Tibial nerve (tissue), 4 donors: Measurements from ENCODE around the gene ATP2A1. TPM values are rescaled to one million over a fixed set of nuclear protein-coding genes. Genes with fewer than 3 reads are reported as not detected.

Experiments used
- DNase-seq, 2 donors: peaks; one replicate each; pipeline ENCODE4 v3.0.0-alpha.2; 2019; ENCODE audit warnings: low spot score in 2 of 2
- H3K27ac ChIP-seq, 4 donors: fragments of 200-600 bp; sonication (generic) in 3 of 4; one replicate each; pipeline ENCODE4 v1.5.1; 2017 to 2019; ENCODE audit warnings: mild to moderate bottlenecking in 1 of 4
- H3K27me3 ChIP-seq, 2 donors: fragments of 200-600 bp; sonication (generic) in 1 of 2; one replicate each; pipeline versions ENCODE4 v1.5.1 to v1.6.0; 2017 to 2019
- H3K36me3 ChIP-seq, 3 donors: fragments of 200-600 bp; sonication (generic); one replicate each; pipeline ENCODE4 v1.5.1; 2018 to 2019
- H3K4me1 ChIP-seq, 4 donors: fragments of 200-600 bp; sonication (generic) in 3 of 4; one replicate each; pipeline ENCODE4 v1.5.1; 2017 to 2019
- H3K4me3 ChIP-seq, 4 donors: fragments of 200-600 bp; sonication (generic) in 3 of 4; one replicate each; pipeline ENCODE4 v1.5.1; 2017 to 2019; ENCODE audit warnings: mild to moderate bottlenecking in 1 of 4, moderate library complexity in 1 of 4
- H3K9me3 ChIP-seq, 4 donors: fragments of 200-600 bp; sonication (generic) in 3 of 4; one replicate each; pipeline ENCODE4 v1.5.1; 2017 to 2019
- CTCF ChIP-seq, 5 experiments: fragments of 200-600 bp in 3 of 5; fragments of 450-650 bp in 2 of 5; sonication (generic) in 3 of 5; IDR thresholded peaks; one replicate each; pipeline ENCODE4 v1.5.1; 2016 to 2019; ENCODE audit warnings: antibody characterized with exemption in 5 of 5, mild to moderate bottlenecking in 3 of 5, moderate library complexity in 2 of 5
- EP300 ChIP-seq, 2 donors: sonication (generic); formaldehyde crosslinking; IDR thresholded peaks; one replicate each; pipeline ENCODE4 v1.6.1; 2017; ENCODE audit warnings: antibody characterized with exemption in 2 of 2, mild to moderate bottlenecking in 1 of 2
- POLR2A ChIP-seq, 2 donors: fragments of 450-650 bp; IDR thresholded peaks; one replicate each; pipeline ENCODE4 v1.6.1; 2017; ENCODE audit warnings: antibody characterized with exemption in 2 of 2, mild to moderate bottlenecking in 2 of 2, moderate library complexity in 2 of 2
- WGBS, 2 donors: methylation state at CpG; one replicate each; pipeline ENCODE4 v1.1.5; 2018; 5-methylcytosine and 5-hydroxymethylcytosine counted together
- total RNA-seq, 4 donors: library from RNA; depleted of rRNA; stranded (reverse); fragments of >200 nt; gene quantifications; one replicate each; pipeline ENCODE4 v1.1.0, GENCODE V29; 2016

ATP2A1 gene
- total RNA-seq, 4 donors from 2014 or later, result 0.20 to 0.90 (median 0.21) TPM

DNA sequence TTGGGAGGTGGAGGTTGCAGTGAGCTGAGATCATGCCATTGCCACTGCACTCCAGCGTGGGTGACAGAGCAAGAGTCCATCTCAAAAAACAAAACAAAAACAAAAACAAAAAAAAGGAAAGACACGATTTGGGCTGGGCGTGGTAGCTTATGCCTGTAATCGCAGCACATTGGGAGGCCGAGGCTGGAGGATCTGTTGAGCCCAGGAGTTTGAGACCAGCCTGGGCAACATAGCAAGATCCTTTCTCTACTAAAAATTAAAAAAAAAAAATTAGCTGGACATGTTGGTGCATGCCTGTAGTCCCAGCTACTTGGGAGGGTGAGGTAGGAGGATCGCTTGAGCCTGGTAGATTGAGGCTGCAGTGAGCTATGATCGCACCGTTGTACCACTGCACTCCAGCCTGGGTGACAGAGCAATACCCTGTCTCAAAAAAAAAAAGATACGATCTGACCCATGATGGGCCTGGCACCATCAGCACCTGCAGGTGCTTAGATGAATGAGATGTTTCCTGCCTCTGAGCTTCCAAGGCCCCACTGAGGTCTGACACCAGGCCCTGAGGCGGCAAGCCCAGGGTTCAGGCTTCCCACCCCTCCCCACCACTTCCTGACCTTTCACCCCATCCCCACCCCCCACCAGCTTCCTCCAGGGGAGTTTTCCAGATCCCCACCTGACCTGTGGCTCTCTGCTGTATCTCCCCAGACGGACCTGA lies 21.7 kb downstream of the ATP2A1 start:
- WGBS, 2 donors, result 90 to 93% methylated on average over 11 of the region's 11 CpGs
- no peak for DNase-seq

DNA sequence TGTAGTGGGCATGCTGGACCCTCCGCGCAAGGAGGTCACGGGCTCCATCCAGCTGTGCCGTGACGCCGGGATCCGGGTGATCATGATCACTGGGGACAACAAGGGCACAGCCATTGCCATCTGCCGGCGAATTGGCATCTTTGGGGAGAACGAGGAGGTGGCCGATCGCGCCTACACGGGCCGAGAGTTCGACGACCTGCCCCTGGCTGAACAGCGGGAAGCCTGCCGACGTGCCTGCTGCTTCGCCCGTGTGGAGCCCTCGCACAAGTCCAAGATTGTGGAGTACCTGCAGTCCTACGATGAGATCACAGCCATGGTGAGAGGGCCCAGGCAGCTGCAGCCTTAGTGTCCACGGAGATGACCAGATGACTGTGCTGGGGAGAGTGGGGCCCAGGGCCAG lies 22.3 kb downstream of the ATP2A1 start:
- 90 to 93% methylated on average over 19 to 21 of the region's 25 CpGs for WGBS, 2 donors
- H3K27me3 ChIP-seq, result no peaks in the 10 kb centered on the region
- H3K36me3 ChIP-seq, result peaks cover 0 to 34% (median 0%) of the 10 kb centered on the region in 3 donors
- no peaks in the 10 kb centered on the region for H3K4me1 ChIP-seq
- DNase-seq, result no peak
- no peak for TF ChIP-seq POLR2A (IDR thresholded peaks at IDR 0.05)
- no peak for TF ChIP-seq EP300 (IDR thresholded peaks at IDR 0.05)
- no peak for TF ChIP-seq CTCF (IDR thresholded peaks at IDR 0.05)
- H3K9me3 ChIP-seq, result no peaks in the 10 kb centered on the region
- H3K4me3 ChIP-seq, result no peak overlapping the region
- H3K27ac ChIP-seq, result no peak overlapping the region

More for the DNA sequence above, 21.7 kb downstream of the ATP2A1 start:
- peaks cover 0 to 29% (median 0%) of the 10 kb centered on the region in 3 donors for H3K36me3 ChIP-seq
- H3K27ac ChIP-seq, result no peak overlapping the region
- no peak for TF ChIP-seq POLR2A (IDR thresholded peaks at IDR 0.05)
- TF ChIP-seq EP300 (IDR thresholded peaks at IDR 0.05), result no peak
- TF ChIP-seq CTCF (IDR thresholded peaks at IDR 0.05), result no peak
- no peaks in the 10 kb centered on the region for H3K27me3 ChIP-seq
- no peak overlapping the region for H3K4me3 ChIP-seq
- no peaks in the 10 kb centered on the region for H3K4me1 ChIP-seq
- H3K9me3 ChIP-seq, result no peaks in the 10 kb centered on the region

GRCh38 chr16:28901862-28902261 lies 23.6 kb downstream of the ATP2A1 start:
- H3K27me3 ChIP-seq, result no peaks in the 10 kb centered on the region
- H3K4me3 ChIP-seq, result no peak overlapping the region
- H3K27ac ChIP-seq, result no peak overlapping the region
- no peaks in the 10 kb centered on the region for H3K4me1 ChIP-seq
- WGBS, 2 donors, result 84 to 85% methylated on average over 14 to 15 of the region's 15 CpGs
- H3K36me3 ChIP-seq, result peaks cover 0 to 47% (median 0%) of the 10 kb centered on the region in 3 donors
- no peak for TF ChIP-seq POLR2A (IDR thresholded peaks at IDR 0.05)
- no peak for TF ChIP-seq CTCF (IDR thresholded peaks at IDR 0.05)
- no peak for TF ChIP-seq EP300 (IDR thresholded peaks at IDR 0.05)
- no peak for DNase-seq
- H3K9me3 ChIP-seq, result no peaks in the 10 kb centered on the region

DNA sequence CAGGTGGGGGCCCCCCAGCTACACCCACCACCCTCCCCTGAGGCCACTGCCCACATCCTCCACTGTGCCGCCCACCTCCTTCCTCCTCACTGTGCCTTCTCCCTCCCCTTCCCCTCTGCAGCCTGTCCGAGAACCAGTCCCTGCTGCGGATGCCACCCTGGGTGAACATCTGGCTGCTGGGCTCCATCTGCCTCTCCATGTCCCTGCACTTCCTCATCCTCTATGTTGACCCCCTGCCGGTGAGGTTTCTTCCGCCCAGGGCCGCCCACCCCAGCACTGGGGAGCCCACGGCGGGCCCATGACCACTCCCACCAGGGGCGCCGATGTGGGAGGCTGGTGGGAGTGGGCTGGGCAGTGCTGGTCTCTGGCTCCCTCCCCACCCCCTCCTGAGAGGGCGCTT lies 24.6 kb downstream of the ATP2A1 start:
- no peak overlapping the region for H3K4me3 ChIP-seq
- H3K4me1 ChIP-seq, result no peaks in the 10 kb centered on the region
- H3K27me3 ChIP-seq, result no peaks in the 10 kb centered on the region
- TF ChIP-seq CTCF (IDR thresholded peaks at IDR 0.05) (no peak), EP300 (IDR thresholded peaks at IDR 0.05) (no peak), POLR2A (IDR thresholded peaks at IDR 0.05) (no peak)
- 65 to 66% methylated on average over 10 to 11 of the region's 11 CpGs for WGBS, 2 donors
- no peak overlapping the region for H3K27ac ChIP-seq
- H3K36me3 ChIP-seq, result peaks cover 0 to 56% (median 0%) of the 10 kb centered on the region in 3 donors
- no peak for DNase-seq
- no peaks in the 10 kb centered on the region for H3K9me3 ChIP-seq

GRCh38 chr16:28903344-28904042 lies 25.2 kb downstream of the ATP2A1 start:
- TF ChIP-seq EP300 (IDR thresholded peaks at IDR 0.05), result no peak
- no peak for TF ChIP-seq CTCF (IDR thresholded peaks at IDR 0.05)
- TF ChIP-seq POLR2A (IDR thresholded peaks at IDR 0.05), result no peak
- Histone ChIP-seq H3K4me1 (no peaks in the 10 kb centered on the region), H3K36me3 (peaks cover 0 to 56% (median 2%) of the 10 kb centered on the region in 3 donors), H3K27ac (no peak overlapping the region), H3K4me3 (no peak overlapping the region), H3K9me3 (no peaks in the 10 kb centered on the region), H3K27me3 (no peaks in the 10 kb centered on the region)
- WGBS, 2 donors, result 86 to 88% methylated on average over 27 of the region's 29 CpGs
- DNase-seq, result no peak
